Dermis microvascular lymphatic vessel endothelial cell (primary cell): ENCODE data around the gene ARID1B. TPM values are rescaled to one million over a fixed set of nuclear protein-coding genes. Genes with fewer than 3 reads are reported as not detected.
"Not testable (repeated sequence)": the region's sequence is repeated elsewhere in the genome, so short reads cannot be mapped to it uniquely, and the experiment has no call there.

Experiments
- DNase-seq, 2 donors: peaks; one replicate each; pipeline versions ENCODE4 v3.0.0 to v3.0.0-alpha.2; 2010; ENCODE audit warnings: low read depth in 2 of 2
- total RNA-seq: library from RNA; depleted of rRNA; stranded (reverse); fragments of >200 nt; gene quantifications from 2 replicates; pipeline ENCODE4 v1.2.1, GENCODE V29; 2014

ARID1B gene
- total RNA-seq, 1 donor from 2014 or later = 22.0 TPM

DNA sequence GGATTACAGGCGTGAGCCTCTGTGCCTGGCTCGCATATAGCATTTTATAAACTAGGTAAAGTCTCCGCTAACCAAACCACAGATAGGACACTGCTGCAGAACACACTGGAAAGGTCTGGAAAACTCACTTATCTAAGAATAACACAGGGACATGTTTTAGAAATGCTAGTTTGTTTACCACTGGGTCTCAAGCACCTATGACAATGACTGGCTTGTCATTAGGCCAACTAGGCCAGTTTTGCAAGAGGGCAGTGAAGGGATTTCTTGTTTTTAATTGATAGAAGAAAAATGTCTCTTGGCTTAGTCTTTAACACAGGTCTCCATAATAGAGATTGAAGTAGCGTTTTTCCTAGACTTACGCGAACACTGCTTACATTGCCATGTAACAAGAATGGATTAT is 344.7 kb downstream of the ARID1B start:
- DNase-seq = no peak

- DNase-seq = no peak
These were observed 346.1 kb downstream of the ARID1B start for GRCh38 chr6:157123234-157123633.

DNA sequence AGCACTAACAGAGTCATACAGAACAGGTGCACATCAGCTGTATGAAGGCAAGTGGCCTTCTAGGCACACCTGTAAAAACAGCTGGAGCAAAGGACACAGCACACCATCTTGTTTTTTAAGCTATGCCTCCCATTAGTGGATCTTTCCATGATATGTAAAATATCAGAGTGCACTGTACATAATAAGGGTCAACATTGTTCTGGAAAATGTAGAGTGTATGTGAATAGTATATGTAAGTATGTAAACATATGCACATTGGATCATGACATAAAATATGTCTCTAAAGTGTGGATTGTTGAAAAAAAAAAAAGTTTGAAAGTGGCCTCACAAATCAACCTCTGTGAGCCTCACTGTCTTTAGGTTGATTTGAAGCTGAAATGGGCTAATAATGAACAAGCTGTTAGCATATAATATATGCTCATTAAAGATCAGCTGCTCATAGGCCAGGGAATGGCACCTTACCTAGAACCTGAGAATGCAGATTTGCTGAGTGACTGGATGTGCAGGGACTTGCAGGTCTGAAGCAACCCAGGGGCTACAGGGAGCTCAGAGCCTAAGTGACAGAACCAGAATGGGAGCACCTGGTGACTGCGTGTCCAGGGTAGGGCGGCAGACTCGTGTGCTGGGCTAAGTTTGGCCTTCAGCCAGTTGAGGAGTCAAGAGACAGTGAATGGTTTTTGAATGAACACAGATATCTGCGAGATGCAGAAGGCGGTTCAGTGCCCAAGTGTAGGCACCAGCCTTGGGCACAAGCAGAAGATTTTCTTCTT is 347.5 kb downstream of the ARID1B start:
- DNase-seq = no peak

DNA sequence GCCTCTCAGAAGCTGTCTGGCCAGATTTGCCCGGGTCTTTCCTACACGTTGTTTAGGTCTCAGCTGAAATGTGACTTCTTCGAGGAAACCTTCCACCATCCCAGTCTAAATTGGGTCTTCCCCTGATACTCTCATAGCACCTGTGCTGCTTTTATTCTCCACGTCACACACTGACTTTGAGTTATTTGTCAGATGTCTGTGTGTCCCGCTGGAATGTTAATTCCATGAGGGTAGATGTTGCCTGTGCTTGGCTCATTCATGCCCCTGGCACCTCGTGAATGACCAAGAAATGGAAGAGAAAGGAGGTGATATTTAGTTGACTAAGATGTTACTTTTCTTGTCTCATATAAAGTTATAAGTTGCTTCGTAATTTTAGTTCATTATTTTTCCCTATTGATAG is 348.4 kb downstream of the ARID1B start:
- no peak for DNase-seq

DNA sequence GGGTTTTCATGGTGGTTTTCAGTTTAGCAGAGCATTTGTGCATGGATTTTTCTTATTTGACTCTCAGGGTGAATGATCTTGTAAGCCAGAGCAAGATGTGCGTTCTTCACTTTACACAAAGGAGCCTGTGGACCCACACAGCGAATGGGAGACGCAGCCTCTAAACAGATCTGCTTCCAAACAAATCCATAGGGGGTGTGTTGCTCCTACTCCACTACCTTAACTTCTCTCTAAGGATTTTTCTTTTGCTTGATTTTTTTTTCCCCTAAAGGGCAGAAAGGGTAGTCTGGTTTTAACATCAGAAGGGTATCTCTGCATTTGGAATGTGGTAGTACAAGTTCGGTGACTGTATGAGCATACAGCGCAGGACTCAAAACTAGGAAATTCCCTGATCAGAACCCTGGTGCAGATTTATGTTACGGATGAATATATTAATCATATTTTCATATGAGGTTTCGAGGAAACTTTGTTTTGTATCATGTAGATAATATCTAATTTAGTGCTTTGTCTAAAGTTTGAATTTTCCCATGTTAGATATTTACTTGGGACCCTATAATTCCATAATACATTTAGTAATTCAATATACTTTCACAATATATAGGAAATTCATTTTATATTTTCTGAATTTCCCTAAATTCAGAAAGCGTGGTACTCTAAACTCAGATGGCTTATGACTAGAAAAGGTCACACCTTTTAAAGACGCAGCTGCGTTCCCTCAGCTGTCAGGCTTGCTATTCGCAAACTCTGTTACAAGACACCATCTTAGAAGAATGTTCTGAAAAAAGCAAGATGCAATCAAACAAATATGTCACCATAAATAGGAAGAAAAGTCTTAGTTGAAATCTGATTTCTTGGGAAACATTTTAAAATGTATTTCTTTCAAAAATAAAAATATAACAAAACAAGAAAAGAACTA is 349.3 kb downstream of the ARID1B start:
- no peak for DNase-seq

DNA sequence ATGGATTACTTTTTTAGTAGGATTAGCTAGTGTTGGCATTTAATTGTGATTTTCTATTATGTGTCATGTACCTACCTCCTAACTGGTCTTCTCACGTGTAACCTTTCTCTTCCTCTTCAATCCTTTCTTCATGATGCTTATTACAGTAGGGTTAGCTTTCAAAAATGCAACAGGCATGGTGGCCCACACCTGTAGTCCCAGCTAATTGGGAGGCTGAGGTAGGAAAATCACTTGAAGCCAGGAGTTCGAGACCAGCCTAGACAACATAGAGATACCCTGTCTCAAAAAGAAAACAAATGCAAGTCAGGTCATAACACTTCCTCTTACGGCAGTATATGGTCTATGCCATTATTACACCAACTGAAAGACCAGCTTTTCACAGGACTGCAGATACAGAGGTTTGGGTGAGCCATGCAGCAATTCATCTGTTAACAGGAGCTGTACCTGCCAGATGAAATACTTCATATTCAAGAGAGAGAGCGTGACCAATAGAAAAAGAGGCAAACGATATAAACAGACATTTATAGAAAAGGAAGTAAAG is 351.1 kb downstream of the ARID1B start:
- DNase-seq = peak in 1 of 2 donors; percentile 29

GRCh38 chr6:157131250-157131649 is 354.1 kb downstream of the ARID1B start:
- no peak for DNase-seq

- DNase-seq = peak in 1 of 2 donors; percentile 22
These were observed 356.7 kb downstream of the ARID1B start for GRCh38 chr6:157133856-157134255.

- DNase-seq = no peak
These were observed 357.3 kb downstream of the ARID1B start for GRCh38 chr6:157134402-157135047.

DNA sequence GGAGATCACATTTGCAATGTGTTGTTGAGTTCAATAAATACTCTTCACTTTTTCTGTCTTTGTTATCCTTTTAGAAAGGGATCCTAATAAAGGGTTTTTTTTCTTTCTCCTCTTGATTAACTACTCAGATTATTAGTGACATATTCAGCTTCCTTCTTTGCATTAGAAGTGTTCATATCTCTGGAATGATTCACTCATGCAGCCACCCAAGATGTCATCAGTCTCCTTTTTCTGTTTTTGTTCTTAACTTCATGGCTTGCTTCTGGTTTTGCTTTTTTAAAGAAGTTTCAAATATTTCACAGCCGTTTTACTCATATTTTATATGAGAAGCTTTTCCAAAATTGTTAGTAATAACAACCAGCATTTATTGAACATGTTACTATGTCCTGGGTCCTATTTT is 358.5 kb downstream of the ARID1B start:
- DNase-seq = no peak

GRCh38 chr6:157137501-157137900 is 360.3 kb downstream of the ARID1B start:
- DNase-seq = no peak

GRCh38 chr6:157139054-157139708 is 362.0 kb downstream of the ARID1B start:
- peak in 1 of 2 donors; percentile 19 for DNase-seq

GRCh38 chr6:157143171-157143889 is 366.2 kb downstream of the ARID1B start:
- peak; percentile 85 to 94 for DNase-seq

DNA sequence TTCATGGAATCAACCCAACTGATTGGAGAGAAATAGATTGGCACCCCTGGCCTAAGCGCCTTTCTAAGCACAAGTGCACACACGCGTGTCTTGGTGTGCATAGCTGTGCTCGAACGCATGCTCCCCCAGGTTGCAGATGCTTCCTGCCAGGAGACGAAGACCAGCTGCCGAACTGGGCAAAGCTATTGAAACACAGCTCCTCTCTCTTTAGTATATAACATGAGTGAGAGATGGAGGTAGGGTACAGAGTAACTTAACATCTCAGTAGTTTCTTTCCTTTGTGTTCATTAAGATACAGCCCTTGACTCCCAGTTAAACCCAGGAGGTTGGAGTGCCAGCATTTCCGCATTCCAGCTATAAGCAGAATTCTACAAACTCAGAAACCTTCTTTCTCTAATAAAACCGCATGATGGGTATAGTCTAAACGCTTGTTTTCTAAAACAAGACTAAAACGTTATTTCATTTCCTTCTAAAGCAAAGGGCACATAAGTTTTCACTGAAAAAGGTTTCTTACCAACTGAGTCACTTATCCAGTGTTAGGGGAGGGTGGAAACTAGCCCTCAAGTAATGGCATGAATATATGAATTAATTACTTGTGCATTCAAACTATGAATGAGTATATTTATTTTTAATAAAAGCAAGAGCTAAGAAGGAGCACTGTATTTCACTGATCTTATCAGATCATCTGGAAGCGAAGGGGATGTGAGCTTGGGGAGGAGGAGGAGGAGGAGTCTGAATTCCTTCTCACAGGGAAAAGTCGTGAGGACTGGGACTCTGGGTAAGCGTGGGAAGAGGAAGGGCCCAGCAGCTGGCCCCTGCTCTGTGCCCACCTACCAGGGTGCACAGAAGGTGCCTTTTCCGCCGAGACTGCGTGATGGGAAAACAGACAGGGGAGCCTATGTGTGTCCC is 367.0 kb downstream of the ARID1B start:
- peak in 1 of 2 donors; percentile 30 for DNase-seq

DNA sequence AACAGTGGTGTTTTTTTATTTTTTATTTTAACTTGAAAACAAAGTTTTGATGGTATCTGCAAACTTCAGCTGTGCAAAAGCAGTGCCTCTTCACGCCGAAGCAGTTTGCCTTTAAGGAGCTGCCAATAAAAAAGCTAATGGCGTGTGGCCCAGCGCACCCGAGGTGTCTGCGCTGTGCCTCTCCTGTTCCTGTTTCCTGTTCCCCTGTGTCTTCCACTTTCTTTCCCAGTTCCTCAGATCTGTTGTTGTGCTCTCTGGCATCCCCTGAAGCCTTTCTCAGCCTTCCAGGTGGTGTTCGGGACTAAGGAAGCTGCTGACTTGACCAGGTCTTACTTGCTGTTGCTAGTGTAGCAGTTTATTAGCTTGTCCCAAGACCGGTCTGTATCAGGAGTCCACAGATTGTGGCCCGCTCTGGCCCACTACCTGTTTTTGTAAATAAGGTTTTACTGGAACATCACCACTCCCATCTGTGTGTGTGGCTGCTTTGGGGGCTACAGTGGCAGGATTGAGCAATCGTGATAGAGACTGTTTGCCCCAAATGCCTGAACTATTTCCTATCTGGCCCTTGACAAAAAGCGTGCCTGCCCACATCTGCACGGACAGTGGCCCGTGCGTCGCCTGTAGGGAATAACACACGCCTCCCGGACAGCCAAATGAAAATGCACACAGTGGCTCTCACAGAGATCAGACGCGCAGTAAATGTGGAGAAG is 367.8 kb downstream of the ARID1B start:
- DNase-seq = peak in 1 of 2 donors; percentile 11

- peak in 1 of 2 donors; percentile 33 for DNase-seq
These were observed 368.6 kb downstream of the ARID1B start for GRCh38 chr6:157145656-157146285.

DNA sequence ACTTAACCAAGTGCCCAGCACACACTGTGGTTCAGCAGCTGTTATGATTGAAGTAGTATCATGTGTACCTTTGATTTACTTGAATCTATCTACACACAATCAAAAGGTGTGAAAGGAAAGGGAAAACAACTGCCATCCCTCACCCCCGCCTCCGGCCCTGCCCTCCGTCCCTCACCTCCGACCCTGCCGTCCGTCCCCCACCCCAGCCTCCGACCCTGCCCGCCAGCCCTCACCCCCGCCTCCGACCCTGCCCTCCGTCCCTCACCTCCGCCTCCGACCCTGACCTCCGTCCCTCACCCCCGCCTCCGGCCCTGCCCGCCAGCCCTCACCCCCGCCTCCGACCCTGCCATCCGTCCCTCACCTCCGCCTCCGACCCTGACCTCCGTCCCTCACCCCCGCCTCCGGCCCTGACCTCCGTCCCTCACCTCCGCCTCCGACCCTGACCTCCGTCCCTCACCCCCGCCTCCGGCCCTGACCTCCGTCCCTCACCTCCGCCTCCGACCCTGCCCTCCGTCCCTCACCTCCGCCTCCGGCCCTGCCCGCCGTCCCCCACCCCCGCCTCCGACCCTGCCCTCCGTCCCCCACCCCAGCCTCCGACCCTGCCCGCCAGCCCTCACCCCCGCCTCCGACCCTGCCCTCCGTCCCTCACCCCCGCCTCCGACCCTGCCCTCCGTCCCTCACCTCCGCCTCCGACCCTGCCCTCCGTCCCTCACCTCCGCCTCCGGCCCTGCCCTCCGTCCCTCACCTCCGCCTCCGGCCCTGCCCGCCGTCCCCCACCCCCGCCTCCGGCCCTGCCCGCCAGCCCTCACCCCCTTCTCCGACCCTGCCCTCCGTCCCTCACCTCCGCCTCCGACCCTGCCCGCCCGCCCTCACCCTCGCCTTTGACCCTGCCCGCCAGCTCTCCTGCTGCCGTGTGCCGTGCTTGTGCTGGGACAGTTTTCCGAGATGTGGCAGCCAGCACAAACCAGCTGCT is 370.2 kb downstream of the ARID1B start:
- not testable (repeated sequence) for DNase-seq
